Measurements from ENCODE around the gene CEP41.

DNA sequence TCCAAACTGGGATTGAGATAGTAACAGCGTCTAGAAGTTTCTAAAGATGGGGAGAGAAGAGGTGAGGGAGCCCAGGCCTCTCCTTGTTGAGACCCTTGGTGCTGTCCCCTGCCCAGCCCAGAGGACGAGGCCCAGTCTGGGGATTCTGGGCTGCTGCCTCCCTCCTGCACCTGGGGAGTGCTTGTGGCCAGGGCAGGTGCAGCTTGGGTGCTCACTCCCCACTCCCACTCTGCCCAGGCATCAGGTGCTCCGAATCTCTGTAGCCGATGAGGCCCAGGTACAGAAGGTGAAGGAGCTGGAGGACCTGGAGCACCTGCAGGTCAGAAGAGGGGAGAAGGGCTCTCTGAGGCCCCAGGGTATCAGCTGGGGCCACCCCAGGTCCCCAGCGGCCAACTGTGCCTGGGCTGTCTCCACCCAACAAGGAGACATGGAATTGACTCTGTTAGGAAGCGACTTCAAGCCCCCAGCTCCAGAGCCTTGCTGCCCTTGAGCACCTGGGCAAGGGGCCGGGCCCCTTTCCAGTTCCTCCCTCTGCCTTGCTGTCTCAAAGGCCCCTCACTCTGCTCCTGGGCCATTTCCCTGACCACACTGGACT lies 59.9 kb downstream of the CEP41 start:
- TF ChIP-seq POLR2A (IDR thresholded peaks at IDR 0.05; ENCODE audit: low read length): no peak
- TF ChIP-seq CTCF (IDR thresholded peaks at IDR 0.05): no peak
